ENCODE results near the gene PCDH19.

DNA sequence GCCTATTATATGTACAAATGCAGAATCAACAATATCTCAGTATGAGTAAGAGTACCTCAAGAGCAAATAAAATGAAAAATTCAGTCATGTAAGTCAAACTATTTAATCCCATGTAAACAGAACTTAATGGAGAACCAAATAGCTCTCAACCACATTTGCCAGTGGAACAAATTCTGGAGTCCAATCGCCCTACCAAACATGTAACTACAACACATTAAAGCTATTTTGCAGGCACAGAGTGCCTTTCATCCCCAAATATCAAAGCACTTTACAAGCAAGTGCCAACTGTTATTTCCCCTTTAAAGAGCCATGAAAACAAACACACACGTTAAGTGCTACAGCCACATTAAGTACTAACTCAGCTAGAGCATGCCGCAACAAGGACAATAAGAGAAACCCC, 51.3 kb downstream of the PCDH19 start:
- TF ChIP-seq, protein P1, sequence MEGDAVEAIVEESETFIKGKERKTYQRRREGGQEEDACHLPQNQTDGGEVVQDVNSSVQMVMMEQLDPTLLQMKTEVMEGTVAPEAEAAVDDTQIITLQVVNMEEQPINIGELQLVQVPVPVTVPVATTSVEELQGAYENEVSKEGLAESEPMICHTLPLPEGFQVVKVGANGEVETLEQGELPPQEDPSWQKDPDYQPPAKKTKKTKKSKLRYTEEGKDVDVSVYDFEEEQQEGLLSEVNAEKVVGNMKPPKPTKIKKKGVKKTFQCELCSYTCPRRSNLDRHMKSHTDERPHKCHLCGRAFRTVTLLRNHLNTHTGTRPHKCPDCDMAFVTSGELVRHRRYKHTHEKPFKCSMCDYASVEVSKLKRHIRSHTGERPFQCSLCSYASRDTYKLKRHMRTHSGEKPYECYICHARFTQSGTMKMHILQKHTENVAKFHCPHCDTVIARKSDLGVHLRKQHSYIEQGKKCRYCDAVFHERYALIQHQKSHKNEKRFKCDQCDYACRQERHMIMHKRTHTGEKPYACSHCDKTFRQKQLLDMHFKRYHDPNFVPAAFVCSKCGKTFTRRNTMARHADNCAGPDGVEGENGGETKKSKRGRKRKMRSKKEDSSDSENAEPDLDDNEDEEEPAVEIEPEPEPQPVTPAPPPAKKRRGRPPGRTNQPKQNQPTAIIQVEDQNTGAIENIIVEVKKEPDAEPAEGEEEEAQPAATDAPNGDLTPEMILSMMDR (IDR thresholded peaks at IDR 0.05): no peak
- TF ChIP-seq EZH2 (IDR thresholded peaks at IDR 0.05): no peak
- no peak for TF ChIP-seq EZH2phosphoT487 (IDR thresholded peaks at IDR 0.05)
